Right lobe of liver (tissue), 6 donors: ENCODE data around the gene CLSTN1. TPM values are rescaled to one million over a fixed set of nuclear protein-coding genes. Genes with fewer than 3 reads are reported as not detected.

ENCODE experiments used
- ATAC-seq, 4 donors: fragments of 200-7000 bp; cut with Tn5 transposase; one replicate each; pipeline ENCODE4 v1.9.1; 2020; ENCODE audit warnings: mild to moderate bottlenecking in 4 of 4, moderate library complexity in 4 of 4
- DNase-seq, 3 donors: peaks; one replicate each; pipeline ENCODE4 v3.0.0-alpha.2; 2020
- H3K27ac ChIP-seq, 3 donors: fragments of 200-600 bp; one replicate each; pipeline ENCODE4 v1.8.0; 2022
- H3K27me3 ChIP-seq, 2 donors: fragments of 200-600 bp; one replicate each; pipeline ENCODE4 v1.8.0; 2022
- H3K36me3 ChIP-seq, 4 donors: fragments of 200-600 bp; sonication (generic) in 1 of 4; one replicate each; pipeline versions ENCODE4 v1.5.1 to v1.8.0; 2017 to 2022; ENCODE audit warnings: control low read depth in 1 of 4
- H3K4me1 ChIP-seq, 4 donors: fragments of 200-600 bp; sonication (generic) in 1 of 4; one replicate each; pipeline versions ENCODE4 v1.5.1 to v1.8.0; 2017 to 2022; ENCODE audit warnings: control low read depth in 1 of 4
- H3K4me3 ChIP-seq, 3 donors: fragments of 200-600 bp; one replicate each; pipeline ENCODE4 v1.8.0; 2022
- H3K9me3 ChIP-seq, 4 donors: fragments of 200-600 bp; sonication (generic) in 1 of 4; one replicate each; pipeline versions ENCODE4 v1.5.1 to v1.8.0; 2017 to 2022; ENCODE audit warnings: control low read depth in 1 of 4
- CTCF ChIP-seq, 4 donors: fragments of 200-600 bp in 3 of 4; fragments of 450-650 bp in 1 of 4; IDR thresholded peaks; one replicate each; pipeline versions ENCODE4 v1.5.1 to v1.8.0; 2016 to 2022; ENCODE audit warnings: antibody characterized with exemption in 4 of 4, mild to moderate bottlenecking in 2 of 4
- POLR2A ChIP-seq: fragments of 450-650 bp; IDR thresholded peaks from one replicate; pipeline ENCODE4 v1.6.1; 2017; ENCODE audit warnings: antibody characterized with exemption, mild to moderate bottlenecking
- WGBS: methylation state at CpG from one replicate; pipeline ENCODE4 v1.1.6; 2018; ENCODE audit warnings: low coverage, low lambda C conversion rate; ENCODE audit not compliant: insufficient coverage; ENCODE audit errors: missing lambda C conversion rate; 5-methylcytosine and 5-hydroxymethylcytosine counted together
- intact Hi-C, 2 donors: fragments of 100-400 bp; cut with DNase I; formaldehyde crosslinking; loops; one replicate each; pipeline versions ENCODE4 v1.11.2 to v1.14.1; 2022
- total RNA-seq, 6 experiments: library from RNA; depleted of rRNA in 2 of 6; stranded (reverse); fragments of >200 nt in 2 of 6; fragmentation: NEBNext Ultra II Directional in 3 of 6; extraction: Animal tissue kit (Norgen Biotek cat#: 25700) in 3 of 6; gene quantifications; one replicate each; pipeline versions ENCODE4 v1.1.0 to v1.2.4, GENCODE V29; 2016 to 2023
- donor health status: DM: no; HTN: yes; CAD: no.
- donor health status: DM: no; HTN: no; CAD: no.
- donor health status: DM: no; HTN: no; CAD: no.
- donor health status: DM: no; HTN: yes; CAD: no.
- donor health status: DM: no; HTN: yes; CAD: no.

CLSTN1 gene
- total RNA-seq, 6 experiments from 2014 or later = 4.4 to 9.9 (median 8.3) TPM

DNA sequence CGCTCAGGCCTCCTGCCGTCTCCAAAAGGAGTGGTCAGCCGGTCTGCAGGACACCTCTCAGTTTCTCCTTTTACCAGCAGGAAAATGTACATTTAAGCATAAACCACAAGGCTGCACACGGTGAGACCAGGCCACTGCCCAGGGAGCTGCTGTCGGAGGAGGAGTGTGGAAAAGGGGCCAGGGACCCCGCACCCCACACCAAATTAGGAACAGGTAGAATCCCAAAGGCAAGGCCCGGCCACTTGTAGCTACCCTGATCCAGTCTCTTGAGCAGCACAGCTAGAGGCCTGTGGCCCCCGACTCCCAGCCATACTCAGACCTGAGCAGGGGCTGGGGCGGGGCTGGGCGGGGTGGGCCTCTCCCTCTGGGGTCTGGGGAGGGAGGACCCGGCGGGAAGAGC lies 94.2 kb downstream of the CLSTN1 start:
- no peak for DNase-seq
- no peak overlapping the region for H3K27ac ChIP-seq

GRCh38 chr1:9728451-9729295 lies 95.1 kb downstream of the CLSTN1 start:
- H3K9me3 ChIP-seq = no peaks in the 10 kb centered on the region
- no peak overlapping the region for H3K27ac ChIP-seq
- H3K4me1 ChIP-seq = no peaks in the 10 kb centered on the region
- intact Hi-C loops = no loop called here
- ATAC-seq (no peak), DNase-seq (no peak)
- H3K4me3 ChIP-seq = no peak overlapping the region
- TF ChIP-seq CTCF (IDR thresholded peaks at IDR 0.05) (no peak), POLR2A (no peak)
- 72% methylated on average over 25 of the region's 33 CpGs for WGBS
- H3K36me3 ChIP-seq = peaks cover 0 to 12% (median 3%) of the 10 kb centered on the region in 4 donors
- no peaks in the 10 kb centered on the region for H3K27me3 ChIP-seq

More for the DNA sequence above, 94.2 kb downstream of the CLSTN1 start:
- Histone ChIP-seq H3K36me3 (peaks cover 0 to 15% (median 3%) of the 10 kb centered on the region in 4 donors), H3K27me3 (no peaks in the 10 kb centered on the region), H3K4me3 (no peak overlapping the region), H3K4me1 (no peaks in the 10 kb centered on the region), H3K9me3 (no peaks in the 10 kb centered on the region)
- TF ChIP-seq CTCF (IDR thresholded peaks at IDR 0.05) (no peak), POLR2A (no peak)
- intact Hi-C loops = no loop called here
- ATAC-seq = no peak
- WGBS = no CpG with 5 or more reads among the region's 12 CpGs

- DNase-seq (no peak), ATAC-seq (no peak)
- Histone ChIP-seq H3K4me3 (no peak overlapping the region), H3K4me1 (no peaks in the 10 kb centered on the region), H3K9me3 (no peaks in the 10 kb centered on the region), H3K27me3 (no peaks in the 10 kb centered on the region), H3K36me3 (peaks cover 0 to 11% (median 3%) of the 10 kb centered on the region in 4 donors), H3K27ac (no peak overlapping the region)
- TF ChIP-seq CTCF (IDR thresholded peaks at IDR 0.05) (no peak), POLR2A (no peak)
- intact Hi-C loops = no loop called here
- 100% methylated on average over 2 of the region's 25 CpGs for WGBS
These were observed 96.7 kb downstream of the CLSTN1 start for GRCh38 chr1:9726905-9727595.

- Histone ChIP-seq H3K36me3 (peaks cover 0 to 12% (median 1%) of the 10 kb centered on the region in 4 donors), H3K27me3 (no peaks in the 10 kb centered on the region), H3K4me3 (no peak overlapping the region), H3K27ac (no peak overlapping the region), H3K9me3 (no peaks in the 10 kb centered on the region), H3K4me1 (no peaks in the 10 kb centered on the region)
- 80% methylated on average over 1 of the region's 6 CpGs for WGBS
- TF ChIP-seq CTCF (IDR thresholded peaks at IDR 0.05) = no peak
- no peak for TF ChIP-seq POLR2A
- intact Hi-C loops = no loop called here
- DNase-seq = no peak
- ATAC-seq = no peak
These were observed 97.4 kb downstream of the CLSTN1 start for GRCh38 chr1:9726406-9726805.
